Fibroblast of mammary gland (primary cell): Measurements from ENCODE around the gene EDA2R.

Experiments used
- DNase-seq: peaks from one replicate; pipeline ENCODE4 v3.0.0-alpha.2; 2010; ENCODE audit warnings: low read depth
- H3K4me3 ChIP-seq: 2 replicates; pipeline ENCODE4 v1.5.1; 2011; ENCODE audit warnings: low read depth, mild to moderate bottlenecking, low read length, moderate library complexity; ENCODE audit not compliant: control insufficient read depth
- CTCF ChIP-seq: conservative IDR thresholded peaks from 2 replicates; pipeline ENCODE4 v1.5.1; 2011; ENCODE audit warnings: low read depth, low read length, inconsistent platforms; ENCODE audit not compliant: control insufficient read depth, insufficient read depth

The EDA2R gene

GRCh38 chrX:66579219-66579618 is 59.7 kb downstream of the EDA2R start:
- DNase-seq: no peak
- H3K4me3 ChIP-seq: no peak overlapping the region
- no peak for TF ChIP-seq CTCF

GRCh38 chrX:66553973-66554372 is 84.9 kb downstream of the EDA2R start:
- no peak for DNase-seq
- no peak for TF ChIP-seq CTCF
- H3K4me3 ChIP-seq: no peak overlapping the region

GRCh38 chrX:66547847-66548369 is 91.0 kb downstream of the EDA2R start:
- no peak for DNase-seq
- H3K4me3 ChIP-seq: no peak overlapping the region
- TF ChIP-seq CTCF: no peak
